GM10248 (cell line): Measurements from ENCODE around the gene SLC1A4.

ENCODE experiments used
- CTCF ChIA-PET: fragments of 300-600 bp; sonication (Branson Sonifier 250); formaldehyde crosslinking; extraction: SDS; loops from one replicate; lab custom pipeline; 2021; ENCODE audit warnings: antibody characterized with exemption; lab: Yijun Ruan, JAX
- POLR2A ChIA-PET: fragments of 350-650 bp; sonication (Branson Sonifier 250); formaldehyde crosslinking; extraction: SDS; loops from one replicate; lab custom pipeline; 2020; ENCODE audit warnings: antibody characterized with exemption; lab: Yijun Ruan, JAX
- DNase-seq: peaks from one replicate; pipeline ENCODE4 v3.0.0; 2012; ENCODE audit errors: extremely low spot score
- TF ChIP-seq, protein P1 (sequence below): IDR thresholded peaks from 2 replicates; pipeline ENCODE4 v1.5.1; 2012; ENCODE audit warnings: mild to moderate bottlenecking, low read depth; ENCODE audit errors: extremely low read depth, missing control alignments, control extremely low read depth

SLC1A4 gene

DNA sequence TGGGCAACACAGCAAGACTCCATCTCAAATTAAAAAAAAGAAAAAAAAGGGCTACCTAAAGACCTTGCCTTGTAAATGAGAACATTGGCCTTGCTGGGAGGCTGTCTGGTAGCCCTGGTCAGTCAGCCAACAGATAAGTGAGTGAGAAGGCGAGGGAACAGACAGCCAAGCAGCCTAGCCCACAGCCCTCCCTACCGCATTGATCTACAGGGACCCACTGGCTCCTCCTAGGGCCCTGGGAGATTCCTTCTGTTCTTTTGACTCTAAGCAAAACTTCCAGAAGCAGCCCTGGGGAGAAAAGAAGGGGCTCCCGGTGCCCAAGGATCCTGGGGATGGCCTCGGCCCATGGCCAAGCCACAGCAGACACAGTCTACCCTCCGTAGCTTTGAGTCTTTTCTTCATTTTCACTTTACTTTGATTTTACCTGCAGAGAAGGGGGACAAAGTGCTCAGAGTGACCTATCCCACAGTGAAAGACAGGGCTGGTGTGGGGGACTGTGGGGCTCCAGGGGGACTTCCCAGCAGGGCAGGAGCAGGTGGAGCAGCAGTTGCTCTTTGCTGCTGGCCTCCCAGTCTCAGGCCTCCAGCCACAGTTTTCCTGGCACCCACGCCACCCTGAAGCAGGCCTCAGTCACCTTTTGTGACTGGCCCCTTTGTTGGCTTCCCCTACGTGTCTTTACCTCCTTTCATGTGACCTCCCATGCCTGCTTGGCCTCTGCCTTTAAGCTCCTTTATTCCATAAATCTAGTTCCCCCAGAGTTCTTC lies 72.1 kb downstream of the SLC1A4 start:
- no peak for DNase-seq
- ChIA-PET CTCF (interaction anchor here (1.2 to 2.4 kb wide), 4 partner anchors 109 to 143 kb away, joined by 3 to 9 read pairs (median 4); no protein-coding TSS in a partner anchor), POLR2A (no interaction called here)
- TF ChIP-seq, protein P1, sequence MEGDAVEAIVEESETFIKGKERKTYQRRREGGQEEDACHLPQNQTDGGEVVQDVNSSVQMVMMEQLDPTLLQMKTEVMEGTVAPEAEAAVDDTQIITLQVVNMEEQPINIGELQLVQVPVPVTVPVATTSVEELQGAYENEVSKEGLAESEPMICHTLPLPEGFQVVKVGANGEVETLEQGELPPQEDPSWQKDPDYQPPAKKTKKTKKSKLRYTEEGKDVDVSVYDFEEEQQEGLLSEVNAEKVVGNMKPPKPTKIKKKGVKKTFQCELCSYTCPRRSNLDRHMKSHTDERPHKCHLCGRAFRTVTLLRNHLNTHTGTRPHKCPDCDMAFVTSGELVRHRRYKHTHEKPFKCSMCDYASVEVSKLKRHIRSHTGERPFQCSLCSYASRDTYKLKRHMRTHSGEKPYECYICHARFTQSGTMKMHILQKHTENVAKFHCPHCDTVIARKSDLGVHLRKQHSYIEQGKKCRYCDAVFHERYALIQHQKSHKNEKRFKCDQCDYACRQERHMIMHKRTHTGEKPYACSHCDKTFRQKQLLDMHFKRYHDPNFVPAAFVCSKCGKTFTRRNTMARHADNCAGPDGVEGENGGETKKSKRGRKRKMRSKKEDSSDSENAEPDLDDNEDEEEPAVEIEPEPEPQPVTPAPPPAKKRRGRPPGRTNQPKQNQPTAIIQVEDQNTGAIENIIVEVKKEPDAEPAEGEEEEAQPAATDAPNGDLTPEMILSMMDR = no peak

DNA sequence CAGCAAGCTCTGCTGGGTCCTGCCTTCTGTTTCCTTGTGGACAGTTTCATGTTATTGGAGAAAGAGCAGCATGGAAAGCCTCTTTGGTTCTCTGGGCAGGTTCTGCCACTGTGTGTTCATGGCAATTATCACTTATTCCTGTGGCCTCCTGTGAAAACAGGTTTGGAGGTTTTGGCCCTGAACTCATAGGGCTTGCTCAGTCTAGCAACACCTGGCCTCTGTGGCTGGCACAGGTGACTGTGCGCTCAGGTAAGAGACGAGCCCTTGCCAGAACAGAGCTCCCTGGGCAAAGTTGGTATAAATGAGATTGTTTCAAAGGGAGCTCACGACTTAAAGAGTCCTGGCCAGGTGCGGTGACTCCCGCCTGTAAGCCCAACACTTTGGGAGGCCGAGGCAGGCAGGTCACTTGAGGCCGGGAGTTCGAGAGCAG lies 72.7 kb downstream of the SLC1A4 start:
- ChIA-PET POLR2A (interaction anchor here (0.7 kb wide), 2 partner anchors 11 to 68 kb away, joined by 5 to 7 read pairs; partner anchors contain the start of gene RAB1A), CTCF (interaction anchor here (1.3 kb wide), 1 partner anchor 109 kb away, joined by 3 read pairs; no protein-coding TSS in a partner anchor)
- DNase-seq = no peak
- TF ChIP-seq, protein P1 = no peak

DNA sequence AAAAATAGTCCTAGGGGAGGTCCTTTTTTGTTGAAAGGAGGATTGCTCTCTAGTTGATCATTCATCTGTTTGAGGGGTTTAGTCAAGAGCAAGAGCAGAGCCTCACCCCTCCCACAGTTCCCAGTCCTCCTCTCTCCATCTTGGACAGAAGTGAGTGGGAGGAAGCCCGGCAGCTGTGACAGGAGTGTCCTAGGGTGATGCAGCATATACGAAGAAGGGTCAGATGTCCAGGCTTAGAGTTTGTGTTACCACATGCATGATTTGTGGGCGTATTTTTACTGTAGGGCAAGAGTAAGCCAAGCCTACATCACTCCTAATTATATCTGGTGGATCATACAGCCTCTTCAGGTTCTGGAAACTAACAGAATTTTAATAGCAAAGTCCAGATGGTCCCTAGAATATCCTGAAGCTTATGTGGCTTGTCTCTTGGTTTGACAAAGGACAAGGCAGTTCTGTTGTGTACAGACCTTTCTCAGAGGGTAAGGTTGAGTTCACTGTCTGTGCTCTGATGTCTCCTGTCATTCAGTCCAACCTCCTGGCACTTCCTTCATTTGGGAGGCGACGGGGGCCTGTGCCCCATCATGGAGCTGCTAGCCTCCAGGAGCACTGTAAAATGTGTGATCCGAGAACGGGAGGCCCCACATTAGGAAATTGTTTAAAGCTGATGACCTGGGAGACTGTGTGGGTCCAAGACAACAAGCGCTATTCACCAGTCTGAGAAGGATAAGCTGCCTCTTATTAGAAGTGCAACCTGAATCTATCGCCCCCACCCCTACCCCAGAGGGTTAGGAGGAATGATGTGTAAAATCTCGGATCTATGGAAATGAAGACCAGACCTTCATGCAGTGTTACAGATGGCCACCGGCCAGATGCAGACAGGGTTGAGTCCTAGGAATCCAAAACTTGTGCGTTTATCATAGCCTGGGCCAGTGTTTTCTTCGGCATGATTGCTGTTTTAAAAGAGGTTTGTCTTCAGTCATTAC lies 73.9 kb downstream of the SLC1A4 start:
- ChIA-PET POLR2A (no interaction called here), CTCF (interaction anchor here (0.8 to 3.5 kb wide), 14 partner anchors 7 to 511 kb away, joined by 3 to 41 read pairs (median 8); partner anchors contain the start of genes CEP68 and RAB1A)
- TF ChIP-seq, protein P1 = no peak
- no peak for DNase-seq

DNA sequence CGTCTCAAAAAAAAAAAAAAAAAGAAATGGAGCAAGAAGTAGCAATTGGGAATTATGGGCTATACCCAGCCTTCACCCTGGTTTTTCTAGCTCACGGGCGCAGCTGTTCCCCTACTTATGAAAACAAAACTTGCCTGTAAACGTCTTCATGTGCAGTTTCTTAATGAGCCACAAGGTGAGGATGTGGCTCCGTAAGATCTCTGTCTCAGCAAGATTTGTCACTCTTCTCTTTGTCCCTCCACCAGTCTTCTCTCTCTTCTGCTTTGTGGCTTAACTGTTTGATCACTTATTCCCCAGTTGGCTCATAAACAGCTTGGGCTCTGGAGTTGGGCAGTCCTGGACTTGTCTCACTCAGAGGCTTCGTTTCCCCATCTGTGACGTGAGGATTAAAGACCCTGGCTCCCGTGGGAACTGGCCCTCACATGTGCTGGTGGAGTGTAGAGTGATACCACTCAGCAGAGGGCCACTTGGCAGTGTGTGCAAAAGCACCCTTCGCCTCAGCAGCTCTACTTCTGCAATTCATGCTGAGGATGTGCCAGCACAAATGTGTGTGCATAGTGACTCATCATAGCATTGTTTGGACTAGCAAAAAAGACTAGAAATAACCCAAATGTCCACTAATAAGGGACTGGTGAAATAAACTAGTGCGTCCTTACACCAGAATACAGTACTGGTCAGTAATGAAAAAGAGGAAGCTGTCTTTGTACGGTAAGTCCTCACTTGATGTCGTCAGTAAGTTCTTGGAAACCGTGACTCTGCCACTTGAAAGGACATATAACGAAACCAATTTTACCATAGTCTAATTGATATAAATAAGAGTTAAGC lies 75.7 kb downstream of the SLC1A4 start:
- ChIA-PET POLR2A (interaction anchor here (0.5 to 1.7 kb wide), 6 partner anchors 9 to 163 kb away, joined by 3 to 17 read pairs (median 4); partner anchors contain the start of genes ACTR2 and CEP68), CTCF (interaction anchor here (0.7 to 3.5 kb wide), 60 partner anchors 9 to 737 kb away, joined by 3 to 41 read pairs (median 4); partner anchors contain the start of genes ACTR2, CEP68 and RAB1A)
- TF ChIP-seq, protein P1 = peak; percentile 85
- peak; percentile 75 for DNase-seq

DNA sequence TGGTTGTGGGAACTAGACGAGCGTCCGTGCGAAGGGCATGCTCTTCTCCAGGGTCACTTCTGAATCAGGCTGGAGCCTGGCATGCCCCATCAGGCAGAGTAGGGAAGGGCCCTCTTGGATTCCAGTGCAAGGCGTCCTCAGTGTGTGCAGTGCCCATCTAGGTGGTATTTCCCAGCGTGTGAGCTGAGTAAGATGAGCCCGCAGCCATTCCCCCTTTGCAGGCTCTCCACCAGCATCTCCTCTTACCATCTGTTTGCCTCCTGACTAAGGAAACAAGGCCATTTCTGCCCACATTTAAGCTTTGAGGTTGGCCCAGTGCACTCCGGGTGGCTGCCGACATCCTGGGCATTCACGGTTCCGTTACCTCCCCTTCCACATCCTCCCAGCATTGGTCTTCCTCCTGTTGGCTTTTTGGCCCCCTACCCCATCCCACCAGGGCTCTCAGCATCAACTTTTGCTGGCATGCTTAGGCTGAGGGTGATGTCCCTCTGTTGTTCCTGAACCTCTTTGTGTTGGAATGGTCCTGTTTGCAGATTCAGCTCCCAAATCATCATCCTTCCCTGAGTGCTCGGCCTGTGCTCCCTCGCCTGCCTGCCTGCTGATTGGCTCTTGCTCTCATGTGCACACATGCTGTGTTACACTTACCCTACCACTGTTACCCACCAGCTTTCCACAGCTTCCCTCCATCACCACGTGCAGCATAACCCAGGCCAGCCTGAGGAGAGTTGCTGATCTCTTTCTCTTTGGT lies 78.8 kb downstream of the SLC1A4 start:
- ChIA-PET CTCF (interaction anchor here (1.1 to 2.3 kb wide), 6 partner anchors 10 to 119 kb away, joined by 3 to 7 read pairs (median 4); no protein-coding TSS in a partner anchor), POLR2A (no interaction called here)
- TF ChIP-seq, protein P1 = no peak

More for the DNA sequence above, 78.8 kb downstream of the SLC1A4 start:
- no peak for DNase-seq
